Jurkat, Clone E6-1 (cell line): ENCODE results near the gene FBXW8.
A peak's percentile ranks its signal among the peaks of the same experiment; 100 is the strongest.

Experiments
- DNase-seq: peaks from one replicate; pipeline ENCODE4 v3.0.0-alpha.2; 2011; ENCODE audit warnings: low read depth, low spot score
- H3K4me3 ChIP-seq: 2 replicates; pipeline ENCODE4 v1.5.1; 2011; ENCODE audit warnings: mild to moderate bottlenecking, low read length, control low read depth, moderate library complexity

Gene FBXW8

DNA sequence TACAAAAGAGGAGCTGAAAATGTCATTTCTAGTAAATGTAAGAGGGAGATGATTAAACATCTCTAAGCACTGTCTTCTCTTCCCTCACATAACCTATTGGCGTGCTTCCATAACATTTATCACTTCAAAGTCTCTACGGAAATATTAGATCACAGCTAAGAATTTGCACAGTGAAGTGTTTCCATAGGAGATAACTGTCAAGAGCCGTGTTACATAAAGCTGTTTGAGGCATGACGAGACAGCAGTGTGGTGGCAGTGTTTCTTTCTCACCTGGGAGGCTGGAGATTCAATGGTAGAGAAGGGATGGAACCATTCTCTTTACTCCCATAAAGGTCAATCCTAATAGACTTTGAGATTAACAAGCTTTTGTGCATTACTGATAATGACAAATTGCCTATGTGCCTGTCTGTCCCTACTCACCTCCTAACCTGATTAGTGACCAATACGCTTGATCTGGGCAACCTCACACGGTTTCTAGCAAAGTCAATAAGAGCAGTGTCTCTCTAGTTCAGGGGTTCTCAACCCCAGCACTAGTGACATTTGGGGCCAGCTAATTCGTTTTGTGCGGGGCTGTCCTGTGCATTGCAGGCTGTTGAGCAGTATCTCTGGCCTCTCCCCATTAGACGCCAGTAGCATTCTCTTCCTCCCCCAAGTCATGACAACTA is 35.3 kb downstream of the FBXW8 start:
- DNase-seq, result no peak
- H3K4me3 ChIP-seq, result no peak overlapping the region

DNA sequence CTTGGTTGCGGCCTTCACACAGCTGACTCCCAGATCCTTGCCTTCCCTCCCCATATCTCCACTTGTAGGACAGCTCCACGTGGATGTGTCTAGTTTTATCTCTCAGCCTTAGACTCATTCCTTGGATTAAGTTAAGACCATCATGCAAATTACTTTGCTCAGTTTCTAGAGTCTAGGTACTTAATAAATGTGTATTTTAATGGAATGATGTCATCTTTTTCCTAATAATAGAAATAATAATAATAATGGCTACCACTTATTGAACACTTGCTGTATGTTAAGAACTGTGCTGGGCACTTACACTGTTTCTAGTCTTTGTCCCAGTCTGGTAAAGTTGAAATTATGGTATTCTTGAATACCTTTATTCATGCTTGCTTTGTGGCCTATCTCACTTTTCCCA is 37.5 kb downstream of the FBXW8 start:
- no peak overlapping the region for H3K4me3 ChIP-seq
- no peak for DNase-seq

DNA sequence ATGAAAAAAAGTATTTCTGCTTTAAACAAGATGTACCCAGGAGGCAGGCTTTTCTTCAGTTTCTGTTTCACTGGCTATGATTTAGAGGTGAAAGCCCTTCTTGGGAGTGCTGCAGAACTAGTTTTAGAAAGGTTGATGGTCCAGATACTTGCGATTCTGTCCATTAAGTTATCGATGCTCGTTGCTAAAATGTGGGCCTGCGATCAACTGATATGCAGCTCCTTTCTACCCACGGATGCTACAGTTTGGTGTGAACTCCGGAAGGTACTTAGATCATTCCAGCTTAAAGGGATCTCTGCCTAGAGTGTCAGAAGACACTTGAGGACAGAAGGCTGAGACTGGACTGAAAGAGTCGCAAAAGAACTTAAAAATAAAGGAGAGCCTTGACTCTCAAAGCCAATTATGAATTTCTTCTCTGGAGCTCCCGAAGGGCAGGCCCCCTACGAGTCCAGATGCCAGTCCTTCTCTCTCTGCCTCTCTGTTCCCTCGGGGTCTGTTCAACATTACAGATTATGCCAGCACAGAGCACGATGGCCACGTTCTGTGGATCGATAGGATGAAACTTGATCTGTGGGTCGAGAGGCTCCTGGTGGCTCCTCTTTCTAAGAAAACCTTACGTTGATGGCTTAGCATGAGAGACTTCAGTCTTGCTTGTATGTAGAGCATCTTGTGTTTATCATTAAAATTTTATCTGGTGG is 40.0 kb downstream of the FBXW8 start:
- no peak overlapping the region for H3K4me3 ChIP-seq
- DNase-seq, result no peak

DNA sequence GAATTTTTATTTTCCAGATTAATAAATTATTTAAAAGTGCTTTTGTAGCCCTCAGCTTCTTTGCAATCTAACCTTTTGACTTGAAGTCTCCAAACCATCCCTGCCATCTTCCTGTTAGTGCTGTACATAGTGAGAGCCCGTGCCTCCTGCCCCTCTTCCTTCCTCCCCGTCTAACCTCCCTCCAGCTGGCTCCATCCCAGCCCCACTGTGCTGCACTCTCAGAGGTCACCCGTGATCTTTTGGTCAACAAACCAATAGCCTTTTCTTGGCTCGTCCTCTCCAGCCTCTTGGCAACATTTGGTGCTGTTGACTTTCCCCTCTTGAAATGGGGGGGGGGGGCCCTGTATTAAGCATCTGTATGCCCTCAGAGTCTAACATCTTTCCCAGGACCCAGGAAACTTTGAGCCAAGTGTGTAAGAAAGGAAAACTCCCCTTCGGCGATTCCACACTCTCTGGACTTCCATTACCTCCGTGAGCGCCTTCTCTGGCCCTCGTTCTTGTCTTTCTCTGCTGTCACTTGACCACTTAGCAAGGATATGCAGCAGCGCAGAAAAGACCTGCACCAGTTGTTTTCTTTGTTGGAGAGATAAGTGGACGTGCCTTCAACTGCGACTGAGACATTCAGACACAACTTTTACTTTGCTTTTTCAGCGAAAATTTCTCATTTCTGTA is 44.1 kb downstream of the FBXW8 start:
- no peak overlapping the region for H3K4me3 ChIP-seq
- DNase-seq, result no peak

DNA sequence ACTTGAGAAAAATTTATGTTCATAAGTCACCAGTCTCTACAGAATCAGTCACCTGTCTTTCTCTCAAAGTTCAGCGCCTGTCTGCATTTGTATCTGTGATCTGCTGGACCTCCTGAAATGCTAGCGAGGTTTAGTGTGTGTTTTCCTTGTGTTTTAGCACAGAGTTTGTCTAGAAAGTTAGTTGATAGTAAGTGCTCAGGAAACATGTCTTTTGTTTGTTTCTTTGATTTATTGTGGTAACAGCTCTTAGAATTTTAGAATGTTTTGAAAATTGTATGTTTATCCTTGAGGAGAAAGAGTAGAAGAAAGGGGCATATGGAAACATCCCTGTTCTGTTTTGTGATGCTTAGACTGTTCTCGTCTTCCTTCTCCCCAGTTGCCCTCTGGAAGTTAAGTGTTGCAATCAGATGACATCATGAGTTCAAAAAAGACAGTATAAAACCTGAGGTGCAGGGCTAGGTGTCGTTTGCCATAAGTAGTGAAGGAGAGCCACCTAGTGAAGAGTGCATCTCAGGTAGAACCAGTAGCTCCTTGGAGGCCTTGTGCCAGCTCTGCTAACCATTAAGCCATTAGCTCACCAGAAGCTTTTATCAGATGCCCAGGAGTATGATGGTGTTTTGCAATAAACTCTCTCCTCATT is 44.8 kb downstream of the FBXW8 start:
- no peak overlapping the region for H3K4me3 ChIP-seq
- peak; percentile 14 for DNase-seq

DNA sequence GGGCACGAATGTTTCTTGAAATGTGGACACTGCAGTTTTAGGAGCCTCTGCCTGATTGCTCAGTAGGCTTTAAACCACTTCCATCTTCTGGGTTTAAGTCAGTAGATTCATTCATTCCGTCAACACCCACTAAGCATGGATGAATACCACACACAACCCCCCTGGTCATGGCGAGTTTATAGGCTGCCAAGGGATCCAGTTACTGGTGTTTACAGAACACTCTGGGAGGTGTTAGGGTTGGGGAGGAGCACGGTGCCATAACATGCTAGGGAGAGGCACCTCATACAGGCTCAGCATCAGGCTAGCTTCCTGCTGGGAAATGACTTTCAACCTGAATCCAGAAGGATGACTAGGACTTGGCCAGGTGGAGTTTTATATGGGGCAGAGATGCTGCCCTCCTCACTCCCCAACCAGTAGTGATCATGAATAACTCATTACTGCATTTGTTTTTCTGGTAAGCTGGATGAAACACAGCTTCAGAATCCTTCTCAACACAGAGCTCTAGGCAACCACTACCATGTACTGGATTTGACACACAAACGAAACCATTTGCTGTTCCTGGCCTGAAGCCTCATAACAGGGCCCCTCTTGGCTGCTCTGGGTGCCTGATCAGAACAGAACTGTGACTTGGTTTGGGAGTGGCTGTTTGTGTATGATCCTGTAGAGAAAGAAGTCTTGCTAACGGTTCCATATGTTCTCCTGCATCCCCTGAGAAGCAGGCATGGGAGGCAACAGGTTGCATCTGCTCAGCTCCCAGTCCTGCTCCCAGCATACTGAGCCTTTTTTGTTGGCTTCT is 47.9 kb downstream of the FBXW8 start:
- DNase-seq, result no peak
- H3K4me3 ChIP-seq, result no peak overlapping the region

DNA sequence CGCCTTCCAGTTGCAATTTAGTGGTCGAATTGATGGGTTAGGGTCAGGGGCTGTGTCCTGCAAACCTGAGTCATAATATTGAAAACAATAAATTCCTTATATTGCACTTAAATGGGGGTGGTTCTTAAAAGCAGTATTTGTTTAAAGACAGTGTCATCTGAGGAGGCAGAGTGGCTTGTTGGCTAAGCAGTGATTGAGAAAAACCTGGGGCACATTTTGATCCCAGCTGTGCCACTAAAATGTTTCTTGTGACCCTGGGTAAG is 48.4 kb downstream of the FBXW8 start:
- H3K4me3 ChIP-seq, result no peak overlapping the region

DNA sequence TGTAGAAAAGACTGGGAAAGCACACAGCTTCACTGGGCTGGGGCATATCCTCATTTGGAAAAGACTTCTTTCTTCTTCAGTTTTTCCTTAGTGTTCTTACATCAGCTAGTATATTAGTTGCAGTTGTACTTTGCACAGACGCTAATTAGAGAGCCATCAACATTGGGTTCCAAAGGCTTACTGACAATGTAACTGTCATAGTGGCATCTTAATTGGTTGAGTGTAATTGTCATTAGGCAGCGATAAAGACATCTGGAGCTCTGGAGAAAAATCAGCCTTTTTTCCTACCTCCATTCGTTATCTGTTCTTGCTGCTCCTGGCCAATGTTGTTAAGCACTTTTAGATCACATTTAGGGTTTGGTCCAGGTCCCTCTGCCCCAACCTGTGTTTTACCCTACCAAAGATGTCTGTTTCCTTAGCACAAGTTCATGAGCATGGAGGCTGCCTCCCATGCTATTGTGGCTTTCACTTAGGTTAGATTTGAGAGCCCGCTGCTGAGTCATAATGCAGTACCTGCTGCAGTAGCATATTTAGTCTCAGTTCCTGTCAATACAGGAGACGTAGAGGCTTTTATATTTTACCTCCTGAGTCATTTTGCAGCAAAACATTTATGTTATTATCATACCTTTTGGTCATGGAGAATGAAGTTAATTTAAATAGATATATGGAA is 49.2 kb downstream of the FBXW8 start:
- no peak for DNase-seq
- no peak overlapping the region for H3K4me3 ChIP-seq

More for the DNA sequence above, 48.4 kb downstream of the FBXW8 start:
- DNase-seq, result no peak

DNA sequence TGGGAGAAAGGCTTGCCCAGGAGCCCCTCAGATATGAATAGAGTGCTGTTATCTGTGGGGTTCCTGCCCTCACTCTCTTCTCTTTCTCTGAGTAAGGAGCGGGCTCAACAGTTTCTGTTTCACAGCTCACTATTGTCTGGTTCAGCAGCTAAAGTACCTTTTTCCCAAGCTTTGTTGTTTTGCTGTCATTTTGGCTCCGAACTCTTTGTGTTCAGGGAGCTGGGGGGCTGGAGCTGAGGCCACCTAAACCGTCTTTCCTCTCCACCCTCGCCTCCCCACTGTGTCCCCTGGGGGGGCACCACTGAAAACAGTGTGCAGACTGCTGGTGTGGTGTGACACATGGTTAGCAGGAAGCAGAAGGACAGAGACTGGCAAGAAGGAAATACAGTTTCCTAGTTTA is 51.4 kb downstream of the FBXW8 start:
- no peak for DNase-seq
- H3K4me3 ChIP-seq, result no peak overlapping the region

DNA sequence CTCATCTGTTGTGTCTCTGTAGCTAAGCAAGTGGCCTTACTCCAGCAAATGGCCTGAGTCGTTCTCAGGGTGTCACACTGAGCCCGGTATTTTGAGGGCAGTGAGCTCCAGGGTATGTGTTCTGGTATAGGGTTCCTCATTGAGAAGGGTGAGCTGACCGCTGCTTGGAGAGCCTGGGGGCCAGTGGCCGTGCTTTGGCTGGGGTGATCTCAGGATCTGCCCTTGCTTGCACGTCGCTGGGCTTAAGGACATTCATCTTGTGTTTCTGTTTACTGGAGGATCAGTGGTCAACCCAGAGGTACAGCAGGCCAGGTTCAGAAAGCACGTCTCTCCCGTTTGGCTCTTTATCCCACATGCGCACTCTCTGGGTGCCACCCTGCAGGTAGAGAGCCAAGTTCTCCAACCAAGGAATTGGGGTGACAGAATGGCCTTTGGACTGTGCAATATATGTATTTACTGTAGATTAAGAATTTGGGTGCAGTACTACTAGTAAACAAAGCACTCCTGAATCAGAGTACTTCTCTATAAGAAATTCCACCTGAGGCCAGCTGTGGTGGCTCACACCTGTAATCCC is 52.1 kb downstream of the FBXW8 start:
- DNase-seq, result no peak

DNA sequence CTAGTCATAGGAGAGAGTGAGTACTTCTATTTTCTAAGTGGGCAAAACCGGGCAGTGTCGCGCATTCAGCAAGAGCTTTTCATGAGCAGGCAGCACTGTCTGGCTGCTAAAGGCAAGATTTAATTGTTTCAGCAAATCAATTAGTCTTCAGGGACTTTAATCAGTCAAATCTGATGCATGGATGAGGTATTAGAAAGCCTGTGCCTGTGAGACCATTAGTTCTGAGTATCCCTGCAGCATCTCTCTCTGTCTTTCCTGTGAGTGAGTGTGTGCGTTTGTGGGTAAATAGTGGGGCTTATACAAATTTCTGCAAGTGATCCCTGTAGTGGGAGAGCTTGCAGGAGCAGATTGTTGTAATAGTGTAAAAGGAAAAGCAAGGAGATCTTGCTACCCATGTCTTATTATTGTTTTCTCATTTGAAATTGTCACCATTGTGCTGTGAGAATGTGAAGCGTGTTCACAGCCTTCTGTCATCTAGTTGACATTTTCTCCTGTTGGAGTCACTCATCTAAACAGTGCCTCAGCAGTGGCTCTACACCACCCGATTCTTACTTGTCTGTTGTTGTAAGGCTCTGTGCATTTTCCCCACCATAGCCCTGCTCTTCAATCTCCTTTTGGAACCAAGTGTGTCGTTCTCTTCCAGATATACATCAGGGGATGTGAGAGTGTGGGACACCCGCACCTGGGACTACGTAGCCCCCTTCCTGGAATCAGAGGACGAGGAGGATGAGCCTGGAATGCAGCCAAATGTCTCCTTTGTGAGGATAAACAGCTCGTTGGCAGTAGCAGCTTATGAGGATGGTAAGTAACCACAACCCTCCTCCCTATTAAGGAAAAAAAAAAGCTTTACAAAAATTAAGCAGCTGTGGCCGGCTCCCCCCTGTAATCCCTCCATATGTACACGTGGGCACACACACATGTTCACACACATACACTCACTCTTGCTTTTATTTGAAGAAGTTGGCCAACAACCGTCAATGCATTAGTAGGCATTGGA is 53.6 kb downstream of the FBXW8 start:
- H3K4me3 ChIP-seq, result no peak overlapping the region
- DNase-seq, result peak; percentile 28

More for the DNA sequence above, 52.1 kb downstream of the FBXW8 start:
- no peak overlapping the region for H3K4me3 ChIP-seq

DNA sequence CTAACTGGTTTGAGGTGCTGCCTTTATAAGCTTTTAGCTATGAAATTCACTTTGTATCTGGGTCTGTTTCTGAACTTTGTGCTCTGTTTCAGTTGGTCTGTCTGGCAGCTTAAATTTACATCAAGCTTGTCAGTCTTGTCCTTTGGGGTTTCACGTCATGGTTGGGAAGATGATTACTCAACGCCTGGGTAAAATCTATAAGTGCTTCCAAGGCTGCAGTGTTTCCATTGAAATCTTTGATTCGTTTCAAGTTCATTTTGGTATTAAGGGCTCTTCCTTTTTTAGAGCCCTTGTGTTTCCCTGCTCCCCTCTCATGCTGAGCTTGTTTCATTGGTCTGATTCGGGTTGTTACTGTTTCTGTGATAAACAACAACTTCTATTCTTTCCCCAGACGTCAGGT is 58.2 kb downstream of the FBXW8 start:
- H3K4me3 ChIP-seq, result no peak overlapping the region
- DNase-seq, result no peak

DNA sequence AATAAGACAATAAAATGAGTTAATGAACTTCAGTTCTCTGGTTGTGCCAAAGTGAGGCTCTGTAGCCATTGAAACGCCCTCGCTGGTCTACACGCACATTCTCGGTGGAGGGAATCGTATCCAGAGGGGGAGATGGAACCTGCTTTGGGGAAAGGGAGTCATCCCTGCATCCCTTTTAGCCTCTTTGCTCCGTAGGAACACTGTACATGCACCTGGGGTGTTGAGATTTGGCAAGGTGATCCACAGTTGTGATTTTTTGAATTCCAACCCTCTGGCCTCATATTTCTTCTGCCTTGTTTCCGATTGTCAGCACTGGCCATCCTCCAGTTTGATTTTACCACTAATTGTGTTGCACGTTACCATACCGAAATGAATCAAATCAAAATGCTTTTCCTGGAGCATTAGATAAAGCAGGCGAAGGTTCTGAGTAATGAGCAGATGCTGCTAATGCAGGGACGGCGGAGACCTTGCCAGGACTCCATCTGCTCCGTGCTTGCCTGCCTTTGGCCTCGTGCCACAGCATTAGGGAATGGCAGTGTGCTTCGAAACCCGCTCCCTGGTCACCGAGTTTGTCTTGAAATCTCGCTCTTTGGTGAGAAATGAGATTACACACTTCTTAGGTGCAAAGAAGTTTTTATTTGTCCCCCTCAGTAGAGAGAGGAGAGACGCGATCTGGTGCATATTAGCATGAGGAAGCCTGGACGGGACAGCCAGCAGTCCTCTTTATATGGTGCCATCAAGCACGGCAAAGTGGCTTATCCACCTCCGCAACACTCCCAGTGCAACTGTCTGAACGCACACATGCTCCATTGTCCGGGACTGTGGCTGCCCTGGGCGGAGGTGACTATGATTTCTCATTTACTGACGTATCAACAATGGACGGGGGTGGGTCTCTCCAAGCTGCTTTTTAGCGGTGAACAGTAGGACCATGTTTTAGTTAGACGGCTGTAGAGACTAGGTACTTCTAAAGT is 59.1 kb downstream of the FBXW8 start:
- no peak overlapping the region for H3K4me3 ChIP-seq
- DNase-seq, result no peak

DNA sequence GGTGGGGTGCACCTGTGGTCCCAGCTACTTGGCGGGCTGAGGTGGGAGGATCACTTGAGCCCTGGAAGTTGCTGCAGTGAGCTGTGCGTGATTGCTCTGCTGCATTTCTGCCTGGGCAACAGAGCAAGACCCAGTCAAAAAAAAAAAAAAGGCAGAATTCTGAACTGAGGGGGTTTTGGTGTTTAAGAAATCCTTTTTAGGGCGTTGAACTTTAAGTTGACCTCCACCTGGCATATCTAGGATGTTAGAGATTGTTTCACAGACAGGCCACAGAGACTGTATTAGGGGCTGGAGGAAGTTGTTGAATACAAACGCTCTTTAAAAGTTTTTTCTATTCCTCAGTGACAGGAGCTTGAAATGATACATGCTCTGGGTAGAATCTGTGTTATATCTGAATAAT is 60.5 kb downstream of the FBXW8 start:
- H3K4me3 ChIP-seq, result no peak overlapping the region
- DNase-seq, result no peak

DNA sequence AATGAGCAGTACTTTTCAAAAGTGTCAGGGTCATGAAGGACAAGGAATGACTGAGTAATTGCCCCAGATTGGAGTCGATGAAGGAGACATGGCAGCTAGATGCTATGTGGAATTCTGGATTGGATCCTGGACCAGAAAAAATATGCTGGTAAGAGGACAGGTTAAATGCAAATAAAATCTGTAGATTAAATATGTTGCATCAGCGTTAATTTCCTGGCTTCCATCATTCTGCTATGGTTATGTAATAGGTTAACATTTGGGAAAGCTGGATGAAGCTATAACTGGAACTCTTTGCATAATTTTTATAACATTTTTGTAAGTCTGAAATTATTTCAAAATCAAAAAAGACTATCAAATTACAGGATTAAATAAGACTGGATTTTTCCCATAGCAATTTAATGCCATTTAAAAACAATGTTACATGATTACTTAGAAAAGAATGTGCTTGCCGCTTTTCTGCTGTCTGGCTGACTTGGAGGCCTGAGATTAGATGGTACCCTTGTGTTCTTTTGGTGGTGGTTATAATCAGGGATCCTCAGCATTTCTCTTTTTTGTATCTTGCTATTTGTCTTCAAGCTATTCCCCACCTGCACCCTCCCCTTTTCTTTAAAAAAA is 65.1 kb downstream of the FBXW8 start:
- no peak overlapping the region for H3K4me3 ChIP-seq
- DNase-seq, result no peak
